Limb (tissue), 2 donors: ENCODE data around the gene C16orf86.
A peak's percentile ranks its signal among the peaks of the same experiment; 100 is the strongest.

Source experiments
- DNase-seq, 2 donors: peaks; one replicate each; pipeline ENCODE4 v3.0.0-alpha.2; 2016; ENCODE audit errors: extremely low spot score in 2 of 2

Gene C16orf86

DNA sequence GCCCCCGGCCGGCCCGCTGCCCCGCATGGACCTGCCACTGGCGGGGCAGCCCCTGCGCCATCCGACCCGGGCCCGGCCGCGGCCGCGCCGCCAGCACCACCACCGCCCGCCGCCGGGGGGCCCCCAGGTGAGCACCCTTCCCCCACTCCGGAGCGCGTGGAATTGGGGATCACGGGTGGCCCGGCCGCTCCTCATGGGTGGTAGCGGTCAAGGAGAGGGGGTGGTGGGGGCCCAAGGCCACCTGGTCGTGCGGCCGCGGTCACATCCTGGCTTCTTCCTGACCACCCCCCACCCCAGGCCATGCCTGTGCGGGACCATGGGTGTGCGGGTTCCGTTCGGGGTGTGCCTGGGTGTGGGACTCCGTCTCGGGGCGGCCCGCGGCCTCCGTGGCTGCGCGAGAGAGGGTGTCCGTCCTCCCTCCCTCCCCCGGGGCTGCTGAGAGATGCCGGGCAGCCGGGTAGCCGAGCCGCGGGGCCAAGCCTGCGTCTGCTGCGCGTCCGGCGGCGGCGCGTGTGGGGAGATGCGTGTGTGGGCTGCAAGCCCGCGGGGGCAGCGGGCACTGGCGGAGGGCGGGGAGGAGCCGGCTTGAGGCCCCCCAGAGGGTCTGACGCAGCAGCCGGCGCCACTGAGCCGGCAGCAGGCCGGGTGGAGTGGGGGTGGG lies 13.4 kb upstream of the C16orf86 start:
- DNase-seq = peak in 1 of 2 donors; percentile 65

DNA sequence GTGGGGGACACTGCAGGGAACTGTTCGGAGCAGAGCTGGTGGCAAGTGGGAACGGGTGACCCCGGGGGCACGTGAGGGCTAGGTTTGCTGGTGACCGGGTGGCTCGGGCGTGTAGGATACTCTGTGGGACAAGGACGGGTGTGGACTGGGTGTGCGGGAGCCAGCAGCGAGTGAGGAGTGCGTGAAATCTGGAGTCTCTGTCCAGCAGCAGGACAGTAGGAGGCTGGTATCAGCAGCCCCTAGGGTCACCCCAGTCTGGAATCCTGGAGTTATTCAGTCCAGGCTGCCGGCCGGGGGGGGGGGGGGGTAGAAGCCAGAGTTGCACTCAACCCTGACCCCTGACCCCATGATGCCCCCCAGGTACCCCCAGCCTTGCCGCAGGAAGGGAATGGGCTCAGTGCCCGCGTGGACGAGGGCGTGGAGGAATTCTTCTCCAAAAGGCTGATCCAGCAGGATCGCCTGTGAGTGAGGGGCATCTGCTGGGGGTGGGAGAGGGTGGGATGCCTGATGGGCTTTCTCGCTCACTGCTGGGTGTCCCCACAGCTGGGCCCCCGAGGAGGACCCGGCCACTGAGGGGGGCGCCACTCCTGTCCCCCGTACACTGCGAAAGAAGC lies 12.7 kb upstream of the C16orf86 start:
- DNase-seq = no peak

DNA sequence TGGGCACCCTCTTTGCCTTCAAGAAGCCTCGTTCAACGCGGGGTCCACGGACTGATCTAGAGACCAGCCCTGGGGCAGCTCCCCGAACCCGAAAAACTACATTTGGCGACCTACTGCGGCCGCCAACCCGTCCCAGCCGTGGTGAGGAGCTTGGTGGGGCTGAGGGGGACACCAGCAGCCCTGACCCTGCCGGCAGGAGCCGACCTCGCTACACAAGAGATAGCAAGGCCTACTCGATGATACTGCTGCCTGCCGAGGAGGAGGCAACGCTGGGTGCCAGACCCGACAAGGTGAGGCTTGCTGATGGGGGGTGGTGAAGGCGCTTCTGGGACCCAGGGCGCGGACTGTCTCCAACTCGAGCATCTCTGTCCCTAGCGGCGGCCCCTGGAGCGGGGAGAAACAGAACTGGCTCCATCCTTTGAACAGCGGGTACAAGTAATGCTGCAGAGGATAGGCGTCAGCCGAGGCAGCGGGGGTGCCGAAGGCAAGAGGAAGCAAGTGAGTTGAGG lies 12.2 kb upstream of the C16orf86 start:
- peak in 1 of 2 donors; percentile 33 for DNase-seq

DNA sequence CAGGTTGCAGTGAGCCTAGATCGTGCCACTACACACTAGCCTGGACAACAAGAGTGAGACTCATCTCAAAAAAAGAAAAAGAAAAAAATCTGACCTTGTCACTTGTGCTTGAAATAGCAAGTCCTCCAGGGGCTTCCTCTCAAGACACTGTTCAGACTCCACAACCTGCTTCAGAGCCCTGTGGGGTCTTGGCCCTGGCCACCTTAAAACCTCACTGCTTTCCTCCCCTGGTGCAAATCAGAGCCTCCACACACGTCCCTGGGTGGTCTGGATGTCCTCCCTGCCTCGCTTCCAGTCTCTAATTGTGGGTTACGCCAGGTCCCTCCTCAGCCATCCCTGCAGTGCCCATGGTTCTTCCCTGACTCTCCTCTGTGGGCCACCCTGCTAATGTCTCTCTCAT lies 11.3 kb upstream of the C16orf86 start:
- DNase-seq = no peak

DNA sequence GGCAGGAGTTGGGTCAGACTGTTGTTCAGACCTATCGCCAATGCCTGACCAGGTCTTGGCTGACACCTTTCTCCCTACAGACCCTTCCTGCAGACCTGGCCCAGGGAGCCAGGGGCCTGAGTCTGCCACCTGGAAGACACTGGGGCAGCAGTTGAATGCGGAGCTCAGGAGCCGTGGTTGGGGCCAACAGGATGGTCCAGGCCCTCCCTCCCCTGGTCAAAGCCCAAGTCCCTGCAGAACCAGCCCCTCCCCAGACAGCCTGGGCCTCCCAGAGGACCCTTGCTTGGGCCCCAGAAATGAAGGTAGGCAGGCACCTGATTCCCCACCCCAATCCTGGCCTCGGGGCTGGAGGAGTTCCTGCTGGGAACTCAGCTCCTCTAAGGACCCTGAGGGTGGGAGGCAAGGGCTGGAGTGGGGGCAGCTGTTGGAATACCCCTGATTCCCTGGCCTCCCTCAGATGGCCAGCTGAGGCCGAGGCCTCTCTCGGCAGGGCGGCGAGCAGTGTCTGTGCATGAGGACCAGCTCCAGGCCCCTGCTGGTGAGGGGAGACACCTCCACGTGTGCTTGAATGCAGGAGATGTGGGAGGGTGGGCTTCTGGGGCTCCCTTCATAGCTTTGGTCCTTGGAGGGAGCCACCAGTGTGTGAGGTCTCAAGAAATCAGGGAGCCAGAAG lies 10.1 kb upstream of the C16orf86 start:
- peak in 1 of 2 donors; percentile 21 for DNase-seq

DNA sequence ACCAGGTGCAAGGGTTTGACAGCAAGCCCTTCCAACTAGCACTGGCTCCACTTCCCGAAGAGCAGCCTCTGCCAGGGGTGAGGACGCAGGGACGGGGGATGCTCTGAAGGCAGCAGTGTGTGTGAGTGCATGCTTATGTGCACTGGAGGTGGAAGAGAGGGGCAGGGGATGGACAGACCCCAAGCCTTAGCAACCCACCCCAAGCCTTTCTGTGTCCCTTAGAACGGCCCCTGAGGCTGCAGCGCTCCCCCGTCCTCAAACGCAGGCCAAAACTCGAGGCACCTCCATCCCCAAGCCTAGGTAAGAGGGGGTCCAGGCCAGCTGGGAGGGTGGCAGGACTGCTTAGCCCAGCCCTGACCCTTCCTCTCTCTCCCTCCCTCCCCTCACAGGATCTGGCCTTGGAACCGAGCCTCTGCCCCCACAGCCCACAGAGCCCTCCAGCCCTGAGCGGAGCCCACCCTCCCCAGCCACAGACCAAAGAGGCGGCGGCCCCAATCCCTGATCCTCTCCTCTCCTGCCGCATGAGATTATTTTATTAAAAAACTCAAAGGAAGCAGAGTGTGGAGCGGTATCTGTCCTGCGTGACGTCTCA lies 9.5 kb upstream of the C16orf86 start:
- DNase-seq = peak in 1 of 2 donors; percentile 21

DNA sequence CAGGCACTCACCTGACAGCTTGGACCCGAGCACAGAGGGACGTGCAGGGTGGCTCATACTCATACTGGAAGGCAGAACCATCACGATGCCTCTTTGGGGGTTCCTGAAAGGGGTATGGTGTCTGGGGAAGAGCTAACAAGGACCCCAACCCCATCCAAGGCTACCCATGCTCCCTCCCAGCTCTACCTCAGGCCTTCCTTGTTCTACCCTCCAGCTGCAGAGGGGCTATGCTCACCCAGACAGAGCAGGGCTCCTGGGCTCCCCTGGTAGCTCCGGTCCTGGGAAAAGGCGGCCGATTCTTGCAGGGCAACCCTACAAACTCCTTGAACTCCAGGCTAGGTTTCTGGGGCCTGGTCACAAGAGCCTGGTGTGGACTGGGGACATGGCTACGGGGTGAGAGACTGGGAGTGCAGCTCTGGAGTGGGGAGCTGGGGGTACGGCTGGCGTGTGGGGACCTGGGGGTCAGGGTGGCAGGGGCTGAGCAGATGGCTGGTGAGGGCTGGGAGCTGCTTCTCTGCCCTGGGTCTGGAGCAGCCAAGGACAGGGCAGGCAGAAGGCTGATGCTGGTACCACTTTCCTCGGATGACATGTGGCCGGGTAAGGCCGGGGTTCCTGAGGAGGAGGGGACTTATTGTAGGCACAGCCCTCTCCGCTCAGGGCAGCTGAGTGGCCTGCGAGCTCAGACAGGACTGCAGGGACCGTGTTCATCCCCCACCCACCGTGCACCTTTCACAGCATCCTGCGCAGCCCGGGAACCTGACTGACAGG lies 8.7 kb upstream of the C16orf86 start:
- no peak for DNase-seq

DNA sequence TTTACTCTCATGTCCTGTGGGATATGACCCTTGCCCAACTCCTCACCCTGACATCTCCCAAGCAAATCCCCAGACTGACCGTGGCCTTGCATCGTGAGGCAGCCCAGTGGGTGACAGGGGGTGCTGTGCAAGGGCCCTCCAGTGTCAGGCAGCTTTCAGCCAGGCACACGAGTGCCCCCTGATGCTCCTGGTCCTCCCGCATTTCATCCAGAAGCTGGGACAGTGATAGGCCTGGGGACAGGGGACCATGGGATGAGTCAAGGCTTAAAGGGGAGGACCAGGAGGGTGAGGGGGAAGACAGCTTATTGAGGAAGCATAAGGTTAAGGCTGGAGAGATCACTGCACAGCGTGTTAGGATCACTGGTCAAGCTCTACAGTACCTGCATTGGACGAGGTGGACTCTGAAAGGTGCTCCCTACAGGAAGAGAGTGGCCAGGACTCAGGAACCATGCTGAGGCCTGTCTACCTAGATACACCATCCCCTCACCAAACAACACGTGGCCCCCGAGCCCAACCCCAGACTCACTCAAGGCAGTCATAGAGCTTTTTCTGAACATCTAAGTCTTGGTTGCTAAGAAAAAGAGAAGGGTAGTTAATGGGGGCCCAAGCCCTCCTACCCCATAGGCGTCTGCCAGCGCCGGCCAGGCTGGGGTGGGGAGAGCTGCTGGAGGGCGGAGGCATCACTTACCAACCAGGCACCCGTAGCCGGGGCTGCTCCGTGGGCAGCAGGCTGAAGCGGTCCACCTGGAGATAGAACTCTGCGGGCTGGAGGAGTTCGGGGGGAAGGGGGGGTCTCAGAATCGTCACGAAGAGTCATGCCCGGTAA lies 7.6 kb upstream of the C16orf86 start:
- DNase-seq = no peak

DNA sequence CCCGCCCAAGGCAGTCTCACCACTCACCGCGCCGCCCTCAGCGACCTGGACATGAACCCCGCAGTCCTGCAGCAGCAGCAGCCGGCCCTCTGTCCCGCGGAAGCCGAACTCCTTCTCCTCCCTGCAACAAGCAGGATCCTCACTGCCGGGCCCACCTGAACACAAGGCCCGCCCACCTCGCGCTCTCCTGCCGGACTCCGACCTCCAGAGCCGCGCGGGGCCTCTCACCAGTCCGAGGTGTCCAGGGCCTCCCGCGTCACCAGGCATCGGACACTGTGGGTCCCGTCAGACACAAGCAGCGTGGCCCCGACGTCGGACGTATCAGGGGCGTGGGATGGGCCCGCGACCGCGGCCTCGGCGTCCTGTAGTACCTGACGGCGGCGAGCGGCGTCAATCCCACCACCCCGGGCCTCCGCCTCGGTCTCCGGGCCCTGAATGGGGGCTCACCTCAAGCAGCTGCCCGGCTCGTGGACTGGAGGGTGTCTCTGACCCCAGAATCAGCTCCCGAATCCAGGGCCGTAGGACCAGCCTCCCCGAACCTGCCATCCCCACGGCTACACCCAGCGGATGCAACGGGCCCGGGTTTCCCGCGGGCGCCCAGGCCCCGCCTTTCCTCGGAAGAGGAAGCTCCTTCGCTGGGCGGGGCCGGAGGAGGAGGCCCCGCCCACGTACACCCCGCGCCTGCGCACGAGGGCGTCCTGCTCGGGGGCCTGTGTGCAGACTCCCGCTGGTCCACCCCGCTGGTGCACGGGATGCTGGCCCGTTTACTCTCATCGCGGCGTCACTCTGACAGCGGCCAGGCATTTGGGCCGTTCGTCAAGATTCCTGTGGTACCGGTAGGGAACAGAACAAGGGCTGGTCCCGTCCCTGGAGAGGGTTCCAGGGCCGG lies 6.7 kb upstream of the C16orf86 start, which contains the start of gene ACD:
ACD (minus strand) TSS at position 586 of the 889 bp plus-strand sequence; CDS start at position 546, 40 bp downstream.
- peak; percentile 91 to 96 for DNase-seq

DNA sequence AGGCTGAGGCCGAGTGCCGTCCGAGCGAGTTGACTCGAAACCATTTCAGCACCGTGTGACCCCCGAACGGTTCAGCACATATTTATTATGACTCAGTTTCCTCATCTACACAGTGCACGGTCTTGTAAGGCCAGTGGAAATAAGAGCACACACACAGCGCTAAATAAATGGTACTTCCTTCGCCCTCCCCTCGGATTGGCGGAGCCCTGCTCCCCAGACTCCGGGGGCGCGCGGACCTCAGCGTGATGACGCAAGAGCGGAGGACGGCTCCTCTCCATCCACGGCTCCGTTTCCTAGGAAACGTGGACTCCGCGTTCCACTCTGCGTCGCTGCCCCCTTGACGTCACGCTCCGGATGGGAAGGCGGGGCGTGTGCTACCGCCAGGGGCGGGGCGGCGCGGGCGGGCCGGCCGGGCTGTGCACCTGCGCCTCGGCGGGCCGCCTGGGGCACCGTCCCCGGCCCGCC lies 6.0 kb upstream of the C16orf86 start, which contains the start of gene PARD6A:
PARD6A (plus strand) TSS at position 397 of the 465 bp plus-strand sequence. CDS start 79 bp downstream, outside the sequence.
- DNase-seq = peak; percentile 95 to 96

DNA sequence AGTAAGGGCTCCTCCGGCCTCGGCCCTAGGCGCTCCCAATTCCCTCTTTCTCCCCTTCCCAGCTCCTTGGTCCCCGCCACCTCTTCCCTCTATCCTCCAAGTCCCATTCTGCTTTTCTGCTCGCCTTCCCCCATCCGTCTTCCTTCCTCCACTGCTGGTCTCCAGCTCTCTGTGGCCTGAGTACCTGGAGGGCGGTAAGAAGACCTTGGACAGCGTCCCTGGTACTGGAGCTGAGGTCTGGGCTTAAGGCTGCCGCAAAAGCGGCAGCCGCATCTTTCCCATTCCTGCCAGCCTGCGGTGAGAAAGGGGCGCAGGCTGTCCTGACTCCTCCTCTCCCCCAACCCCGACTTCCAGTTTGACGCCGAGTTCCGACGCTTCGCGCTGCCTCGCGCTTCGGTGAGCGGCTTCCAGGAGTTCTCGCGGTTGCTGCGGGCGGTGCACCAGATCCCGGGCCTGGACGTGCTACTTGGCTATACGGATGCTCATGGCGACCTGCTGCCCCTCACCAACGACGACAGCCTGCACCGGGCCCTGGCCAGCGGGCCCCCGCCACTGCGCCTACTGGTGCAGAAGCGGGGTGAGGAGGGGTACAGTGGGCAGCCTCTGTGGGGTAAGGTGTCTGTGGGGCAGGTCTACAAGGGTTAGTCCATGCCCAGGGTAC lies 5.4 kb upstream of the C16orf86 start:
- no peak for DNase-seq

DNA sequence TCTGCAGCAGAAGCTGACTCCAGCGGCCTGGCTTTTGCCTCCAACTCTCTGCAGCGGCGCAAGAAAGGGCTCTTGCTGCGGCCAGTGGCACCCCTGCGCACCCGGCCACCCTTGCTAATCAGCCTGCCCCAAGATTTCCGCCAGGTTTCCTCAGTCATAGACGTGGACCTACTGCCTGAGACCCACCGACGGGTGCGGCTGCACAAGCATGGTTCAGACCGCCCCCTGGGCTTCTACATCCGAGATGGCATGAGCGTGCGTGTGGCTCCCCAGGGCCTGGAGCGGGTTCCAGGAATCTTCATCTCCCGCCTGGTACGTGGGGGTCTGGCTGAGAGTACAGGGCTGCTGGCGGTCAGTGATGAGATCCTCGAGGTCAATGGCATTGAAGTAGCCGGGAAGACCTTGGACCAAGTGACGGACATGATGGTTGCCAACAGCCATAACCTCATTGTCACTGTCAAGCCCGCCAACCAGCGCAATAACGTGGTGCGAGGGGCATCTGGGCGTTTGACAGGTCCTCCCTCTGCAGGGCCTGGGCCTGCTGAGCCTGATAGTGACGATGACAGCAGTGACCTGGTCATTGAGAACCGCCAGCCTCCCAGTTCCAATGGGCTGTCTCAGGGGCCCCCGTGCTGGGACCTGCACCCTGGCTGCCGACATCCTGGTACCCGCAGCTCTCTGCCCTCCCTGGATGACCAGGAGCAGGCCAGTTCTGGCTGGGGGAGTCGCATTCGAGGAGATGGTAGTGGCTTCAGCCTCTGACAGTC lies 4.5 kb upstream of the C16orf86 start:
- DNase-seq = no peak

DNA sequence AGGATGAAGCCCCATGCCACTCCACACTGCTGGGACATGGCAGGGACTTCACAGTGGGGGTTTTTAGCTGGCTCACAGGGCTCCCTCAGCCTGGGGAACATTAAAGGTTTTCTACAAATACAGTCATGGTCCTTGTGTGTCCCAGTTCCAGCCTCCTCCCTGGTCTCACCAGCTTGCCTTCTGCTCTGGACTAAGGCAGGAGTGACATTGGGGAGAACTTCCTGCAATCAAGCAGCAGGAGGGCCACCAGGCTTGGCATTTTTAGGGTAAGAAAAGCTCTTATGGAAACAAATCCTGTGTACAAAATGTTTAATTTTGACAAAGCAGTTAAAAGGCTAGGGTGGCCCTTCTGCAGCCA lies 4.0 kb upstream of the C16orf86 start:
- DNase-seq = no peak

DNA sequence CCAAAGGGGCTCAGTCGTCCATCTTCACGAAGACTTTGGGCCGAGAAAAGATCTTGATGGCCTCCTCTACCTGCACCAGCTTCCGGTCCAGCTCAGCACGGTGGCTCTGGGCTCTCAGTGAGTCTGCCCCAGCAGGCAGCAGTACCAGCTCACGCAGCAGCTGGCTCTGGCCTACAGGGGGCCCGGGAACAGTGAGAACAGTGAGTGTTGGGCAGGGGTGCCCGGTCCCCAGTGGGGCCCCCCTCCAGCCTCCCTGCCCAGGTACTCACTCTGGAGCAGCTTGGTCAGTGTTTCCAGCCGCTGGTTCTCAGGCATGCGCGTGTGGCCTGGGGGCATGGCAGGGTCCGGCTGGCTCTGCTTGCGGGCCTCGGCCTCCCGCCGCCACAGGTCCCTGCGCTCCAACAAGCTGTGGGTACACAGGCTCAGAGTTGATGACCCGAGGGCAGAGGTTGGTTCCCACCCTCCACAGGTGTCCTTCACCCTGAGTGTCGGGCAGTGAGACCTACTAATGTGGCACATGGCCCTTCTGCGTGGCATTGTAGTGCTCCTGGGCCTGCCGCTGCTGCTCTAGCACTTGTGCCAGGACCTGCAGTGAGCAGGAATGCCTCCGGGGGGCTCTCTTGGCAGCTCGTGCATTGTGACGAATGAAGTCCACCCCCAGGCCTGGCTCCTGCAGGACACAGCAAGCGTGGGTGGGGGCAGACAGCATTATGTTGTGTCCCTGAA lies 3.3 kb upstream of the C16orf86 start:
- peak in 1 of 2 donors; percentile 46 for DNase-seq

DNA sequence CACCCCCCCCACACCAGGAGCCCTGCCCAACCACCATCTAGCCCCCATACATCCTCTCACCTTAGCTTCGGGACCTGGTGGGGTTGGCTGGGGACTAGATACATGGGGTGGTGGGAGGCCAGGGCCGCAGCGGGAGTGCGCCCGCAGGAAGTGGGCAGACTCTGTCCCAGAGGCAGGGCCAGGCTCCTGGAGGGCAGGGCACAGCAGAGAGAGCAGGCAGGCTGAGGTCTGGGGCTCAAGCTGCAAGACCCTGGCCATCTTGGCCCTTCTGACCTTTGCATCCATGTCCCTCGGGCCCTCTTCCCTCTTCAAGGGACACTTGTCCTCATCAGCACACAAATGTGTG lies 2.8 kb upstream of the C16orf86 start:
- DNase-seq = no peak

DNA sequence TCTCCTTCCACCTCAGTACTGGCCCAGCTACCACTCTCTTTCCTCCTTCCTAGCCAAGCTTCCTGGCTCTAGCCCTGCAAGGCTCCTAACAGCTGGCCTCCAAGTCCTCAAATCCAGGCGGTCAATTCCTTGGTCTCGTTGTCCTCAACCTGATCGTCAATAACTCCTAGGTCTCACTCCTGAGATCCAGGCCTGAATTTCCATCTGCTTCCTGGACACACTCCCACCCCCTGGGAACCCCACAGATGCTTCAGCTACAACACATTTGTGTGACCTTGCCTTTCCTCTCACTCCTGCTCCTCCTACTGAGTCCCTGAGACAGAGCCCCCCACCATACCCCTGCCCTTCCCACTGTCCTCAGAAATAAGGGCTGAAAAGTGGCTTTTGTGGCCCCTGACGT lies 2.4 kb upstream of the C16orf86 start:
- DNase-seq = no peak

DNA sequence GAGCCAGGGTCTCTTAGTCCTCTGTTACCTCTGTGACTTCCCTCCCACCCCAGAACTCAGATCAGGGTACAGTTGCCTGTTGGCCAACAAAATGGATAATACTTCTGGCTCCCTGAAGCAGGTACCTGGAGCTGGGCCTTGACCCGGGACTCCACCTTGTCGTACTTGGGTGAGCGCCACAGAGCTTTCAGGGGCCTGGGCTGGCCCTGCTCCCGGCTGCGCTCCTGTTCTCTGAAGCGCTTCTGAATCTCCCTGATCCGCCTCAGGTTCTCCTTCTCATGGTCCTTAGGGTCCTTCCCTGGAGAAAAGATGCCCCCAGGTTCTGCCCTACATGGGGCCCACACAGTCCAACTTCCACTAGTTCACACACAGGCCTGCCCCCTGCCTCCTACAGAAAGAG lies 1.7 kb upstream of the C16orf86 start:
- no peak for DNase-seq
